ENCODE measurements around the gene VPS4B.
A peak's percentile ranks its signal among the peaks of the same experiment; 100 is the strongest.

Gene VPS4B

DNA sequence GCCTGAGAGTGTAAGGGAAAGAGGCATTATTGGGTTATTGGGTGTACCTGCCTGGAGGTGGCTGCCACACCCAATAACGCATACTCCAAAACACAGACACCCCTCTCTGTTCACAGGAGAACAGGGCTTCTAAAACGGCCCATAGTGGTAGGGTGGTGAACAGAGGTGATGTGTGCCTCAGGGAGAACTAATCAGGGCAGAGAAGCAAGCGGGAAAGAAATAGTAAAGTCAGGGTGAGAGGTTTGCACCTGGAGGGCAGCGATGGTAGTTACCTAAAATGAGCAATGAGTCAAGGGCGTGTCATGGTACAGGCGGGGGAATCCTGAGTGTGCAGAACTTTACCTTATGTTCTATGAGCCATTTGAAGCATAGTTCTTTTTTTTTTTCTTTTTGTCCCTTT, 21.6 kb upstream of the VPS4B start:
- Mint-ChIP-seq H3K36me3 (no peaks in the 10 kb centered on the region), H3K4me3 (no peak overlapping the region), H3K27ac (no peak overlapping the region), H3K9me3 (no peaks in the 10 kb centered on the region), H3K27me3 (peaks cover 11% of the 10 kb centered on the region), H3K4me1 (peaks cover 23% of the 10 kb centered on the region)
- no peak for ATAC-seq

- no peak overlapping the region for H3K4me3 Mint-ChIP-seq
- no peaks in the 10 kb centered on the region for H3K9me3 Mint-ChIP-seq
- H3K4me1 Mint-ChIP-seq = peaks cover 23% of the 10 kb centered on the region
- H3K27me3 Mint-ChIP-seq = peaks cover 11% of the 10 kb centered on the region
- H3K36me3 Mint-ChIP-seq = no peaks in the 10 kb centered on the region
- ATAC-seq = peak; percentile 64
- no peak overlapping the region for H3K27ac Mint-ChIP-seq
Observed at GRCh38 chr18:63440881-63441280, 18.6 kb upstream of the VPS4B start.

DNA sequence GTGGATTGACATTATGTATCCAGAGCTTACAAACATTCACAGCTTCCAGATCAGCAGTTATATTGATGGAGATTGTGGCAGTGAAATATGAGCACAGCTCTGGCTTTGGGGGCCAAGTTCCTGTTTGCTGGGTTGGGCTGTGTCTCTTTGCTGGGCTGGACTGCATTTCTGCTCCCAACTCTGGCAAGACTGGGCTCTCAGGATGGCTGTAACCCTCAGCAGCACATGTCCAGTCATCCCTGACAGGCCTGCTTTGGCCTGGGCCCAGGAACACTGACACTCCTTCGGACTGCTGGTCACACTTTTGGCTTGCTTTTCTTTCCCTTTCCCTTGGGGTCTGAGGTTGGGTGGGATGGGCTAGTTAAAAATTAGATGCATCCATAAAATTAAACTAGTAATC, 17.9 kb upstream of the VPS4B start:
- no peaks in the 10 kb centered on the region for H3K9me3 Mint-ChIP-seq
- H3K36me3 Mint-ChIP-seq = no peaks in the 10 kb centered on the region
- H3K4me1 Mint-ChIP-seq = peaks cover 21% of the 10 kb centered on the region
- peaks cover 11% of the 10 kb centered on the region for H3K27me3 Mint-ChIP-seq
- H3K27ac Mint-ChIP-seq = no peak overlapping the region
- ATAC-seq = no peak
- H3K4me3 Mint-ChIP-seq = no peak overlapping the region

- no peaks in the 10 kb centered on the region for H3K9me3 Mint-ChIP-seq
- H3K4me3 Mint-ChIP-seq = no peak overlapping the region
- peaks cover 12% of the 10 kb centered on the region for H3K4me1 Mint-ChIP-seq
- no peak overlapping the region for H3K27ac Mint-ChIP-seq
- H3K36me3 Mint-ChIP-seq = no peaks in the 10 kb centered on the region
- ATAC-seq = peak; percentile 56
- peaks cover 11% of the 10 kb centered on the region for H3K27me3 Mint-ChIP-seq
Observed at GRCh38 chr18:63439334-63439733, 17.1 kb upstream of the VPS4B start.

- H3K36me3 Mint-ChIP-seq = no peaks in the 10 kb centered on the region
- H3K4me3 Mint-ChIP-seq = no peak overlapping the region
- H3K9me3 Mint-ChIP-seq = no peaks in the 10 kb centered on the region
- H3K27me3 Mint-ChIP-seq = peaks cover 11% of the 10 kb centered on the region
- no peak overlapping the region for H3K27ac Mint-ChIP-seq
- peaks cover 11% of the 10 kb centered on the region for H3K4me1 Mint-ChIP-seq
- ATAC-seq = no peak
Observed at GRCh38 chr18:63438181-63438580, 15.9 kb upstream of the VPS4B start.

GRCh38 chr18:63433334-63433866, 11.1 kb upstream of the VPS4B start:
- Mint-ChIP-seq H3K4me1 (no peaks in the 10 kb centered on the region), H3K4me3 (no peak overlapping the region), H3K27me3 (peaks cover 16% of the 10 kb centered on the region), H3K27ac (no peak overlapping the region), H3K9me3 (no peaks in the 10 kb centered on the region), H3K36me3 (no peaks in the 10 kb centered on the region)
- no peak for ATAC-seq

DNA sequence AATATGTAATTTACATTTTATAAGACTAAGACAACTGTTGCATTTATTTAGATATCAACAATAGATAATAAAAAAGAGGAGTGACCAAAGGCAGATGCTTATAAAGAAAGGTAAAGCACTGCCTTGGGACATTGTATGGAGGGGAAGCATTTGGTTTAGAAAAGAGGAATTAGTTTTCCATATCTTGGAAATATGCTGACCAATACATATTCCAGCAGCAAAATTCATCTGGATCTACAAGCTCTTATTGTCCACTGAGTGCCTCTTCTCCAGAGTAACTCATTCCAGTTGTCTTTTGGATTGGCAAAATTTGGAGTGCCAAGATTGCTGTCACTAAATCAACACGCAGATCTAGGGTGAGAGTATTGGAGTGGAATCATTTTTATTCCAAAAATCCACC, 8.9 kb upstream of the VPS4B start:
- ATAC-seq = no peak
- H3K4me1 Mint-ChIP-seq = no peaks in the 10 kb centered on the region
- H3K27ac Mint-ChIP-seq = no peak overlapping the region
- no peaks in the 10 kb centered on the region for H3K36me3 Mint-ChIP-seq
- no peak overlapping the region for H3K4me3 Mint-ChIP-seq
- H3K27me3 Mint-ChIP-seq = peaks cover 16% of the 10 kb centered on the region
- H3K9me3 Mint-ChIP-seq = no peaks in the 10 kb centered on the region

- no peak overlapping the region for H3K4me3 Mint-ChIP-seq
- H3K9me3 Mint-ChIP-seq = no peaks in the 10 kb centered on the region
- H3K4me1 Mint-ChIP-seq = no peaks in the 10 kb centered on the region
- H3K27ac Mint-ChIP-seq = no peak overlapping the region
- no peak for ATAC-seq
- H3K36me3 Mint-ChIP-seq = no peaks in the 10 kb centered on the region
- H3K27me3 Mint-ChIP-seq = peaks cover 16% of the 10 kb centered on the region
Observed at GRCh38 chr18:63430526-63430925, 8.2 kb upstream of the VPS4B start.

- peaks cover 10% of the 10 kb centered on the region for H3K4me1 Mint-ChIP-seq
- peaks cover 16% of the 10 kb centered on the region for H3K27me3 Mint-ChIP-seq
- no peak for ATAC-seq
- no peak overlapping the region for H3K27ac Mint-ChIP-seq
- no peaks in the 10 kb centered on the region for H3K36me3 Mint-ChIP-seq
- H3K4me3 Mint-ChIP-seq = no peak overlapping the region
- no peaks in the 10 kb centered on the region for H3K9me3 Mint-ChIP-seq
Observed at GRCh38 chr18:63427558-63427957, 5.3 kb upstream of the VPS4B start.

DNA sequence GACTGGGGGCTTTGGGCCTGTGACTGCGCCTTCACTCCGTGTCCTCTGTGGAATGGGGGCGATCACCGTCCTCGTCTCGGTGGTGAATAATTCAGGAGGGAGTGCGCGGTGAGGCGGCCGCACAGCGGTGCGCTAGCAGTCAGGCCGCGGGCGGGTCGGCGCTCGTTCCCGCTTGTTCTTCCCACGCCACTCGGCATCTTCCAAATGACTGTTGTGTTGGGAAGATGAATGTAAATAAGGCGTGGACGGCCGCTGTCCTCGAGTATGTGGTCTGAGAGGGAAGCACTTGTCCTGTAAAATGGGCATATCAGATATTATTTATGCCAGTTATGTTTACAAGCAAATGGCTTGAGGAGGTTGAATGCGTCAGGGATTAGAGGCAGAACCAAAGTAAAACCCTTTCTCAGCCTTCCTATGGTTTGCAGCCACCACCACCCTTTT, 608 bp upstream of the VPS4B start:
- Mint-ChIP-seq H3K9me3 (no peaks in the 10 kb centered on the region), H3K27me3 (no peaks in the 10 kb centered on the region), H3K4me1 (peaks cover 10% of the 10 kb centered on the region), H3K27ac (peak overlapping the region; percentile 98), H3K4me3 (peak overlapping the region; percentile 95), H3K36me3 (no peaks in the 10 kb centered on the region)
- peak; percentile 61 for ATAC-seq

DNA sequence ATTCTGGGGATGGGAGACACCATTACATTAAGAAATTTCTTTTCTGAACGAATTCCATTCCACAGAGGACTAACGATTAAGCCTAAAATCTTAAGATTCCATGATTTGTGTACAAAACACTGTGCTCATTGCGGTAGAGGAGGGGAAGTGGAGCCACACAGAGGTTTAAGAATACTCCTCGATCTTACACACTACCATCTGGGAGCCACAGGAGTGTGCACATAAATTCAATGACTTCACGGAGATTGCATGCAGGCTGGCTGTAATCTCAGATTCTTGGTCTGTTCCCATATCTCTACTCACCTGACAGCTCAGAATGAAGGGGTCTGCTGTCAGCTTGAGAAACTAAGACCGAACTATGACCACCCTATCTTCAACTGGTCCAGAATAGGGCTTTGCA, 762 bp downstream of the VPS4B start:
- Mint-ChIP-seq H3K27ac (peak overlapping the region; percentile 98), H3K36me3 (no peaks in the 10 kb centered on the region), H3K27me3 (no peaks in the 10 kb centered on the region), H3K4me3 (peak overlapping the region; percentile 95), H3K4me1 (peaks cover 10% of the 10 kb centered on the region), H3K9me3 (no peaks in the 10 kb centered on the region)
- ATAC-seq = no peak

DNA sequence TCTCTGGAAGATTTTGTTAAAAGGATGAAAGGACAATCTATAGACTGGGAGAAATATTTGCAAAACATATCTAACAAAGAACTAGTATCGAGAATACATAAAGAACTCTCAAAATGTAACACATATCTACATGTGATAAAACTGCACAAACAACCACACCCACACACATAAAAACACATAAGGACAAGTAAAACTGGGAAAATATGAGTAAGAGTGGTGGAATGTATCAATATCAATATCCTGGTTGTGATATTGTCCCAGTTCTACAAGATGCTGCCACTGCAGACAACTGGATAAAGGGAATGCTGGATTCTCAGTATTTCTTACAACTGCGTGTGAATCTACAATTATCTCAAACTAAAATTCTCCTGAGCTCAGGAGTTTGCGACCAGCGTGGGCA, 9.3 kb downstream of the VPS4B start:
- H3K36me3 Mint-ChIP-seq = peaks cover 28% of the 10 kb centered on the region
- H3K27ac Mint-ChIP-seq = no peak overlapping the region
- H3K4me3 Mint-ChIP-seq = no peak overlapping the region

GRCh38 chr18:63410792-63411191, 11.5 kb downstream of the VPS4B start:
- peaks cover 19% of the 10 kb centered on the region for H3K4me1 Mint-ChIP-seq
- no peak overlapping the region for H3K4me3 Mint-ChIP-seq
- H3K36me3 Mint-ChIP-seq = peaks cover 41% of the 10 kb centered on the region
- no peak overlapping the region for H3K27ac Mint-ChIP-seq
- no peaks in the 10 kb centered on the region for H3K27me3 Mint-ChIP-seq
- no peak for ATAC-seq
- no peaks in the 10 kb centered on the region for H3K9me3 Mint-ChIP-seq

More for the DNA sequence above, 9.3 kb downstream of the VPS4B start:
- Mint-ChIP-seq H3K27me3 (no peaks in the 10 kb centered on the region), H3K4me1 (peaks cover 14% of the 10 kb centered on the region), H3K9me3 (no peaks in the 10 kb centered on the region)
- no peak for ATAC-seq

DNA sequence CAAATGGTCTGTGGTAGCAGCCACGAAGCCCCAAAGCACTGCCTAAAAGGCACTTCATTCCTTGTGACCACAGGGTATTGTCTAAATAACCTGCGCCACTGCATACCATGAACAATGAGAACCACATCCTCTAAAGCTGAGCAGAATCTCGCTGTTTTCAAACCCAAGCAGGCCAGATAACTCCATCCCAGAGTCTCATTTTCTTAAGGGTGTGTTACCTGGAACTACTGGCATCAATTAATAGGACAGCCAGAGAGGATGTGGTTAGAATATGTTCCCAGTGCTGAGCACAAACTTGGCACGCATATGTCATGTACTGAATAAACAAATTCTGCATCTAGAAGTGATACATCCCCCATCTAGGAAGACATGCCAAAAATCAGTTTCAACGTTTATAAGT, 13.0 kb downstream of the VPS4B start:
- Mint-ChIP-seq H3K4me1 (peaks cover 19% of the 10 kb centered on the region), H3K36me3 (peaks cover 37% of the 10 kb centered on the region), H3K4me3 (no peak overlapping the region), H3K9me3 (no peaks in the 10 kb centered on the region), H3K27me3 (no peaks in the 10 kb centered on the region), H3K27ac (no peak overlapping the region)
- ATAC-seq = no peak

DNA sequence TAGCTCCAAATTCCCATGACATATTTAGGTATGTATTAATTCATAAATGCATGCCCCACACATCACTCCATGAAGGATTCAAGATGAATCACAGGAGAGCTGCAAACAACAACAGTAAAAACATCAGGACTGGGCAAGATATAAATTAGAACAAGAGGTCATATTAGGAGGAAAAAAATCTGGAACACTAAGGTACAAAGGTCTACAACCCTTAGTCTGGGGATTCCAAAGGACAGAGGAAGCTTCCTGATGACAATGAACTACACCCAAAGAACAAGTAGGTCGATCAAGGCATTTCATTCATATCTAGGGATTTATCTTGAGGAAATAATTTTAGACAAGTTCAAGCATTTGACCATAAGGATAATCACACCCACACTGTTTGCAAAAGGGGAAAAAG, 14.5 kb downstream of the VPS4B start:
- H3K4me1 Mint-ChIP-seq = peaks cover 6% of the 10 kb centered on the region
- ATAC-seq = no peak
- peaks cover 36% of the 10 kb centered on the region for H3K36me3 Mint-ChIP-seq
- H3K27ac Mint-ChIP-seq = no peak overlapping the region
- no peak overlapping the region for H3K4me3 Mint-ChIP-seq
- no peaks in the 10 kb centered on the region for H3K27me3 Mint-ChIP-seq
- H3K9me3 Mint-ChIP-seq = no peaks in the 10 kb centered on the region

DNA sequence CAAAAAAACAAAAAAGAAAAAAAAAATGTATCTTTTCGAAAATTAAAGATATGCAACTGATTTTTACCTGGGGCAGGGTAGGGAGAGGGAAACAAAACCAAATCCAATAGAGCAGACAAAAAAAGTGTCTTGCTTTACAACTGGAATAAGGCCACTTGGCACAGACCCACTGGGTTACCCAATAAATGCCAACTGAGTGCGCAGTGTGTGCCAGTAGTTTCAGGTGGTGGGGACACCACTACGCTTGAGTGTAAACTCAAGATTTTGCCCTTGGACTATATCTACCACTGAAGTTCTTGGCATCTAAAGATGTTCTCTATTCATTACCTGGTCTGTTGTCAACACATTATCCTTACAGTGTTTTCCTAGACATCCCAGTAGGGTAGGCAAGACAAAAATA, 16.3 kb downstream of the VPS4B start:
- Mint-ChIP-seq H3K9me3 (no peaks in the 10 kb centered on the region), H3K36me3 (peaks cover 42% of the 10 kb centered on the region), H3K27ac (no peak overlapping the region), H3K4me3 (no peak overlapping the region), H3K27me3 (no peaks in the 10 kb centered on the region), H3K4me1 (peaks cover 5% of the 10 kb centered on the region)
- ATAC-seq = no peak
